HL-60 (cell line): Measurements from ENCODE around the gene CD81.

Experiments
- DNase-seq, 2 experiments: peaks; one replicate each; pipeline ENCODE4 v3.0.0-alpha.2; 2010 to 2020; ENCODE audit warnings: low read depth in 1 of 2, low spot score in 1 of 2
- H3K27ac ChIP-seq: fragments of 250-450 bp; sonication (Bioruptor Pico); replicated peaks from 2 replicates; pipeline ENCODE4 v1.5.1; 2020; ENCODE audit warnings: mild to moderate bottlenecking, moderate library complexity
- H3K27me3 ChIP-seq: fragments of 250-450 bp; sonication (Bioruptor Pico); 2 replicates; pipeline ENCODE4 v1.5.1; 2021; ENCODE audit warnings: mild to moderate bottlenecking, moderate library complexity; ENCODE audit not compliant: insufficient read depth, poor library complexity, severe bottlenecking
- H3K4me3 ChIP-seq: replicated peaks from 2 replicates; pipeline ENCODE4 v1.5.1; 2011; ENCODE audit warnings: mild to moderate bottlenecking, control low read depth, low read length; ENCODE audit not compliant: insufficient read depth
- CTCF ChIP-seq: IDR thresholded peaks from one replicate; pipeline ENCODE4 v1.5.1; 2011; ENCODE audit warnings: low read length, control low read depth, inconsistent platforms; ENCODE audit not compliant: insufficient read depth
- GABPA ChIP-seq: IDR thresholded peaks from 2 replicates; pipeline ENCODE4 v1.6.1; 2012; ENCODE audit warnings: low read depth
- POLR2AphosphoS5 ChIP-seq: IDR thresholded peaks from 2 replicates; pipeline ENCODE4 v1.6.1; 2012; ENCODE audit warnings: low read depth
- REST ChIP-seq: IDR thresholded peaks from 2 replicates; pipeline ENCODE4 v1.6.1; 2012; ENCODE audit warnings: low read depth; ENCODE audit not compliant: insufficient replicate concordance
- SPI1 ChIP-seq: IDR thresholded peaks from 2 replicates; pipeline ENCODE4 v1.6.1; 2012; ENCODE audit warnings: low read depth, mild to moderate bottlenecking, borderline replicate concordance

The CD81 gene

GRCh38 chr11:2379466-2380174, 2.5 kb downstream of the CD81 start:
- TF ChIP-seq CTCF (no peak), SPI1 (no peak), REST (no peak), POLR2AphosphoS5 (no peak), GABPA (no peak)
- no peak overlapping the region for H3K4me3 ChIP-seq
- no peak for DNase-seq
- H3K27me3 ChIP-seq, result no peaks in the 10 kb centered on the region
- no peak overlapping the region for H3K27ac ChIP-seq

DNA sequence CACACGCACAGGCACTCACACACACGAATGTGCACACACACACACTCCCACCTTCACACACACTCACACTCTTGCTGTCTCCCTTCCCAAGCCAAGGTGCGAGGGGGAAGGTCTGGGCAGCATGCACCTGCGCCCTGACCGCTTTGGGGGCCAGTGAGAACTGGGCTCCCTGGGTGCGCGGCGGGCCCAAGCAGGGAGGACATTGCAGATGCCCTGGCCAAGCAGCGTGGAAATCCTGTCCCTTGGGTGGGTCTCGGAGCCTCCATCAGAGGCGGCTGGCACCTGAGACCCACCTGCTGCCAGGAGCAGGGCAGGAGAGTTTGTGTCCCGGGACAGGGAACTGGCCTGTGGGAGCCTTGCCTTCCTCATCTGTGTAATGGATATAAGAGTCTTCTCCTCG, 3.3 kb downstream of the CD81 start:
- H3K4me3 ChIP-seq, result no peak overlapping the region
- H3K27ac ChIP-seq, result no peak overlapping the region
- TF ChIP-seq CTCF (no peak), REST (no peak), SPI1 (no peak), POLR2AphosphoS5 (no peak), GABPA (no peak)

GRCh38 chr11:2380807-2381350, 3.8 kb downstream of the CD81 start:
- peak in 1 of 2 experiments; percentile 45 for DNase-seq
- Histone ChIP-seq H3K27ac (no peak overlapping the region), H3K27me3 (no peaks in the 10 kb centered on the region), H3K4me3 (no peak overlapping the region)
- no peak for TF ChIP-seq CTCF
- no peak for TF ChIP-seq POLR2AphosphoS5
- no peak for TF ChIP-seq REST
- TF ChIP-seq GABPA, result no peak
- peak; percentile 68 for TF ChIP-seq SPI1

More for the DNA sequence above, 3.3 kb downstream of the CD81 start:
- no peaks in the 10 kb centered on the region for H3K27me3 ChIP-seq
- DNase-seq, result no peak
